Activated T-helper 1 cell treated with anti-CD3 and anti-CD28 coated beads, Interleukin-12 subunit alpha, Interleukin-12 subunit beta, Interleukin-2, Interleukin-4 antibody, amounts not matched to agents 30 ng/mL and 10 ng/mL and 1 ng/mL, durations not matched to agents 14 hours and 24 hours and 36 hours (primary cell): ENCODE measurements around the gene FBXL20. TPM values are rescaled to one million over a fixed set of nuclear protein-coding genes. Genes with fewer than 3 reads are reported as not detected.
"Not testable (repeated sequence)": the region's sequence is repeated elsewhere in the genome, so short reads cannot be mapped to it uniquely, and the experiment has no call there.

Experiments used
- DNase-seq: peaks from one replicate; pipeline ENCODE4 v3.0.0; 2021; ENCODE audit warnings: low spot score
- H3K27ac Mint-ChIP-seq: one replicate; pipeline ENCODE4 v1.8.0; 2021; ENCODE audit warnings: mild to moderate bottlenecking, mixed read lengths
- H3K27me3 Mint-ChIP-seq: one replicate; pipeline ENCODE4 v1.8.0; 2022; ENCODE audit warnings: mild to moderate bottlenecking, moderate library complexity, mixed read lengths; ENCODE audit not compliant: insufficient read depth
- H3K36me3 Mint-ChIP-seq: one replicate; pipeline ENCODE4 v1.8.0; 2021; ENCODE audit warnings: low read depth, mixed read lengths
- H3K4me1 Mint-ChIP-seq: one replicate; pipeline ENCODE4 v1.8.0; 2021; ENCODE audit warnings: low read depth, mixed read lengths
- H3K4me3 Mint-ChIP-seq: one replicate; pipeline ENCODE4 v1.8.0; 2021; ENCODE audit warnings: mild to moderate bottlenecking, moderate library complexity, mixed read lengths
- H3K9me3 Mint-ChIP-seq: one replicate; pipeline ENCODE4 v1.8.0; 2021; ENCODE audit warnings: mixed read lengths
- intact Hi-C: fragments of 100-400 bp; cut with micrococcal nuclease; formaldehyde crosslinking; loops from one replicate; pipeline ENCODE4 v1.15.1; 2024
- total RNA-seq: library from RNA; stranded (reverse); gene quantifications from 2 replicates; pipeline ENCODE4 v1.2.3, GENCODE V29; 2022

The FBXL20 gene
- total RNA-seq, 1 donor from 2014 or later = 20.1 TPM

GRCh38 chr17:39365242-39365641 is 36.2 kb downstream of the FBXL20 start:
- intact Hi-C loops = no loop called here
- Mint-ChIP-seq H3K27me3 (no peaks in the 10 kb centered on the region), H3K4me3 (no peak overlapping the region), H3K36me3 (no peaks in the 10 kb centered on the region), H3K9me3 (no peaks in the 10 kb centered on the region), H3K4me1 (no peaks in the 10 kb centered on the region), H3K27ac (no peak overlapping the region)
- no peak for DNase-seq

GRCh38 chr17:39364236-39365025 is 37.0 kb downstream of the FBXL20 start:
- H3K27ac Mint-ChIP-seq = no peak overlapping the region
- DNase-seq = no peak
- no peaks in the 10 kb centered on the region for H3K9me3 Mint-ChIP-seq
- no peaks in the 10 kb centered on the region for H3K27me3 Mint-ChIP-seq
- no peak overlapping the region for H3K4me3 Mint-ChIP-seq
- H3K4me1 Mint-ChIP-seq = no peaks in the 10 kb centered on the region
- no peaks in the 10 kb centered on the region for H3K36me3 Mint-ChIP-seq
- intact Hi-C loops = no loop called here

DNA sequence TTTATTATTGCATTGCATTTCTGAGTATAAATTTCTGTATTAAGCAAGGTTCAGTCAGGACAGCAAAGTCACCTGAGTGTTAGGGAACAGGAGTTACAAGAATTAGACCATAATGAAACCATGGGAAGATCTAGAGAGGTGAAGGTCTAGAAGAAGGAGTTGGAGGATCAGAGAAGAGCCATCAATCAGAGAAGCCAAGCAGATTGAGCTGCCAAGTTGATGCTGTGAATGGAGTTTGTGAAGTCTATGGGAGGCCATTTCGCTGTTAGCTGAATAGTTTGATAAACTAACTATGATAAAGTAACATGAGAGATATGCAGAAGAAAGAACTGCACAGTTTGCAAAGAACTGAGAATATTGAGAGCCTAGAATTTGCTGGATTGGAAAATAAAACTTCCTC is 40.4 kb downstream of the FBXL20 start:
- no peak for DNase-seq
- no peaks in the 10 kb centered on the region for H3K4me1 Mint-ChIP-seq
- no peaks in the 10 kb centered on the region for H3K27me3 Mint-ChIP-seq
- H3K36me3 Mint-ChIP-seq = no peaks in the 10 kb centered on the region
- no peak overlapping the region for H3K27ac Mint-ChIP-seq
- H3K9me3 Mint-ChIP-seq = no peaks in the 10 kb centered on the region
- intact Hi-C loops = no loop called here
- H3K4me3 Mint-ChIP-seq = no peak overlapping the region

GRCh38 chr17:39360537-39360936 is 40.9 kb downstream of the FBXL20 start:
- Mint-ChIP-seq H3K4me3 (no peak overlapping the region), H3K4me1 (no peaks in the 10 kb centered on the region), H3K27me3 (no peaks in the 10 kb centered on the region), H3K36me3 (no peaks in the 10 kb centered on the region), H3K9me3 (no peaks in the 10 kb centered on the region), H3K27ac (no peak overlapping the region)
- intact Hi-C loops = no loop called here
- no peak for DNase-seq

GRCh38 chr17:39359994-39360393 is 41.4 kb downstream of the FBXL20 start:
- H3K27ac Mint-ChIP-seq = no peak overlapping the region
- no peaks in the 10 kb centered on the region for H3K4me1 Mint-ChIP-seq
- intact Hi-C loops = no loop called here
- no peaks in the 10 kb centered on the region for H3K36me3 Mint-ChIP-seq
- DNase-seq = no peak
- no peaks in the 10 kb centered on the region for H3K27me3 Mint-ChIP-seq
- no peaks in the 10 kb centered on the region for H3K9me3 Mint-ChIP-seq
- H3K4me3 Mint-ChIP-seq = no peak overlapping the region

DNA sequence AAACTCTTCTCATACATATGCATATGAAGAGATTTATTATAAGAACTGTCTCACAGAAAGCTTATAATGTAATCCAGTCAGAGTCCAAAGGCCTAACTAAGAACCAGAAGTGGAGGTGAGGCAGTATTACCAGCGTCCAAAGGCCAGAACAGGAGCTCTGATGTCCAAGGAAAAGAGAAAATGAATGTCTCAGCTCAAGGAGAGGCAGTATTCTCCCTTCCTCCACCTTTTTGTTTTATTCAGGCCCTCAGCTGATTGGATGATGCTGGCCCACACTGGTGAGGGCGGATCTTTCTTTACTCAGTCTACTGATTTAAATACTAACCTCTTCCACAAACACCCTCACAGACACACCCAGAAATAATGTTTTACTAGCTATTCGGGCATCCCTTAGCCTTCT is 43.4 kb downstream of the FBXL20 start:
- no peaks in the 10 kb centered on the region for H3K36me3 Mint-ChIP-seq
- H3K4me3 Mint-ChIP-seq = no peak overlapping the region
- H3K9me3 Mint-ChIP-seq = no peaks in the 10 kb centered on the region
- intact Hi-C loops = no loop called here
- no peaks in the 10 kb centered on the region for H3K27me3 Mint-ChIP-seq
- H3K27ac Mint-ChIP-seq = no peak overlapping the region
- H3K4me1 Mint-ChIP-seq = no peaks in the 10 kb centered on the region
- no peak for DNase-seq

- Mint-ChIP-seq H3K27ac (no peak overlapping the region), H3K9me3 (no peaks in the 10 kb centered on the region), H3K36me3 (no peaks in the 10 kb centered on the region), H3K27me3 (no peaks in the 10 kb centered on the region), H3K4me3 (no peak overlapping the region), H3K4me1 (no peaks in the 10 kb centered on the region)
- no peak for DNase-seq
- intact Hi-C loops = no loop called here
Measured at GRCh38 chr17:39357488-39357887, 43.9 kb downstream of the FBXL20 start.

- no peaks in the 10 kb centered on the region for H3K36me3 Mint-ChIP-seq
- no peak overlapping the region for H3K27ac Mint-ChIP-seq
- H3K4me1 Mint-ChIP-seq = no peaks in the 10 kb centered on the region
- H3K27me3 Mint-ChIP-seq = no peaks in the 10 kb centered on the region
- DNase-seq = no peak
- intact Hi-C loops = no loop called here
- no peak overlapping the region for H3K4me3 Mint-ChIP-seq
- no peaks in the 10 kb centered on the region for H3K9me3 Mint-ChIP-seq
Measured at GRCh38 chr17:39352986-39353385, 48.4 kb downstream of the FBXL20 start.

GRCh38 chr17:39352511-39352910 is 48.9 kb downstream of the FBXL20 start:
- Mint-ChIP-seq H3K27me3 (no peaks in the 10 kb centered on the region), H3K36me3 (no peaks in the 10 kb centered on the region), H3K4me3 (no peak overlapping the region), H3K4me1 (no peaks in the 10 kb centered on the region), H3K9me3 (no peaks in the 10 kb centered on the region), H3K27ac (no peak overlapping the region)
- no peak for DNase-seq
- intact Hi-C loops = no loop called here

DNA sequence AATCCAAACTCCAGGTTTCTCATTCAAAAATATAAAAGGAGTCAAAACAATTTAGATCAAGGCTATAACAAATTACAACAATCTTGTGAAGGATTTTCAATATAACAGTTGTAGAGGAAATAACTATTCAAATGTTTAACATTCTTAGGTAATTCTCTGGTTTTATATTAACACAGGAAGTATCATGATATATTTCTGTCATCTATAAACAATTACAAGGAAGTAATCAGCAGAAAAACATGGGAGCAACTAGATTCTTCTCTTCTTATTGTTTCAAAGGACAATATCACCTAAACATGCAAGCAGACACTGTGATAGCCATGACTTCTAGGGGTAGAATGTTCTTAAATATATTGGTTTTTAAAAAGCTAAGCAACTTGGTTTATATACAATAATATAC is 49.9 kb downstream of the FBXL20 start:
- no peaks in the 10 kb centered on the region for H3K27me3 Mint-ChIP-seq
- no peaks in the 10 kb centered on the region for H3K9me3 Mint-ChIP-seq
- H3K27ac Mint-ChIP-seq = no peak overlapping the region
- no peaks in the 10 kb centered on the region for H3K36me3 Mint-ChIP-seq
- no peaks in the 10 kb centered on the region for H3K4me1 Mint-ChIP-seq
- intact Hi-C loops = no loop called here
- no peak overlapping the region for H3K4me3 Mint-ChIP-seq
- no peak for DNase-seq

- no peaks in the 10 kb centered on the region for H3K9me3 Mint-ChIP-seq
- no peak for DNase-seq
- no peaks in the 10 kb centered on the region for H3K27me3 Mint-ChIP-seq
- no peak overlapping the region for H3K27ac Mint-ChIP-seq
- H3K4me3 Mint-ChIP-seq = no peak overlapping the region
- no peaks in the 10 kb centered on the region for H3K36me3 Mint-ChIP-seq
- no peaks in the 10 kb centered on the region for H3K4me1 Mint-ChIP-seq
- intact Hi-C loops = no loop called here
Measured at GRCh38 chr17:39349246-39349645, 52.2 kb downstream of the FBXL20 start.

DNA sequence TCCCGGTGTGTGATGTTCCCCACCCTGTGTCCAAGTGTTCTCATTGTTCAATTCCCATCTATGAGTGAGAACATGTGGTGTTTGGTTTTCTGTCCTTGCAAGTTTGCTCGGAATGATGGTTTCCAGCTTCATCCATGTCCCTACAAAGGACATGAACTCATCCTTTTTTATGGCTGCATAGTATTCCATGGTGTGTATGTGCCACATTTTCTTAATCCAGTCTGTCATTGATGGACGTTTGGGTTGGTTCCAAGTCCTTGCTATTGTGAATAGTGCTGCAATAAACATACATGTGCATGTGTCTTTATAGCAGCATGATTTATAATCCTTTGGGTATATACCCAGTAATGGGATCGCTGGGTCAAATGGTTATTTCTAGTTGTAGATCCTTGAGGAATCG is 54.6 kb downstream of the FBXL20 start:
- H3K4me1 Mint-ChIP-seq, H3K4me3 Mint-ChIP-seq, H3K9me3 Mint-ChIP-seq, H3K27ac Mint-ChIP-seq, intact Hi-C loops, H3K27me3 Mint-ChIP-seq, H3K36me3 Mint-ChIP-seq, DNase-seq: not testable (repeated sequence)

- intact Hi-C loops = no loop called here
- H3K36me3 Mint-ChIP-seq = peaks cover 2% of the 10 kb centered on the region
- H3K27me3 Mint-ChIP-seq = no peaks in the 10 kb centered on the region
- no peak overlapping the region for H3K27ac Mint-ChIP-seq
- no peak for DNase-seq
- H3K4me3 Mint-ChIP-seq = no peak overlapping the region
- H3K9me3 Mint-ChIP-seq = no peaks in the 10 kb centered on the region
- H3K4me1 Mint-ChIP-seq = no peaks in the 10 kb centered on the region
Measured at GRCh38 chr17:39341541-39341940, 59.9 kb downstream of the FBXL20 start.

DNA sequence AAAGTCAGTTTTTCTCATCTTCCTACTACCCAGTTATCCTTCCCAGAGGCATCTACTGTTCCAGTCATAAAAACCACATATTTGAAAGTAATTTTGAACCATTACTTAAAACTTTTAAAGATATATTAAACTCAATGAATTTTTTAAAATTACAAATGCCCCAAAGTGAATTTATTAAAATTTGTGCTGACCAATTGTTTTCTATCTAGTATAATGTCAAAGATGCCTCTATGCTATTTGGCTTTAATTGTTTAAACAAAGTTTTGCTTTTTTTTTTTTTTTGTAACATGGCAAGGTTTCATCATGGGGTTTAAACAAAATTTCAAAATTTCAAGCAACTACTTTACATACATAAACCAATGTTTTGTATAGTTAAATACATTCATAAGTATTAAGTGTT is 60.7 kb downstream of the FBXL20 start:
- no peaks in the 10 kb centered on the region for H3K27me3 Mint-ChIP-seq

More for the DNA sequence above, 60.7 kb downstream of the FBXL20 start:
- no peak for DNase-seq
- Mint-ChIP-seq H3K27ac (no peak overlapping the region), H3K9me3 (no peaks in the 10 kb centered on the region), H3K36me3 (peaks cover 4% of the 10 kb centered on the region), H3K4me3 (no peak overlapping the region), H3K4me1 (no peaks in the 10 kb centered on the region)
- intact Hi-C loops = no loop called here
